HEK293 (cell line): ENCODE data around the gene STARD8.
A peak's percentile ranks its signal among the peaks of the same experiment; 100 is the strongest.

Source experiments
- CTCF ChIA-PET: fragments of 350-600 bp; formaldehyde crosslinking; extraction: SDS; loops from one replicate; lab custom pipeline; 2021; ENCODE audit warnings: antibody characterized with exemption; lab: Yijun Ruan, JAX
- POLR2A ChIA-PET: fragments of 300-600 bp; formaldehyde crosslinking; extraction: SDS; loops from one replicate; lab custom pipeline; 2020; ENCODE audit warnings: antibody characterized with exemption, inconsistent platforms; lab: Yijun Ruan, JAX
- H3K27ac ChIP-seq: fragments of 200-500 bp; sonication (Bioruptor generic); 2 replicates; pipeline ENCODE4 v1.5.1; 2014; ENCODE audit warnings: low read depth, low read length, control low read depth, inconsistent platforms; ENCODE audit errors: extremely low read depth
- H3K36me3 ChIP-seq, 2 experiments: fragments of 200-500 bp in 1 of 2; sonication (Bioruptor generic) in 1 of 2; 1 replicate in 1 of 2; 2 replicates in 1 of 2; pipeline ENCODE4 v1.5.1; 2014 to 2017; ENCODE audit warnings: inconsistent platforms in 2 of 2, low read length in 2 of 2; ENCODE audit not compliant: control insufficient read depth in 2 of 2, insufficient read depth in 1 of 2
- H3K4me1 ChIP-seq: fragments of 200-500 bp; sonication (Bioruptor generic); 2 replicates; pipeline ENCODE4 v1.5.1; 2014; ENCODE audit warnings: mild to moderate bottlenecking, low read length, inconsistent platforms; ENCODE audit not compliant: control insufficient read depth, insufficient read depth
- H3K4me3 ChIP-seq: 2 replicates; pipeline ENCODE4 v1.5.1; 2011; ENCODE audit warnings: low read depth, mild to moderate bottlenecking, control low read depth, low read length, moderate library complexity
- H3K9me3 ChIP-seq: fragments of 200-500 bp; sonication (Bioruptor generic); 2 replicates; pipeline ENCODE4 v1.5.1; 2014; ENCODE audit warnings: low read depth, low read length, inconsistent platforms; ENCODE audit not compliant: control insufficient read depth, insufficient read depth
- AEBP2 ChIP-seq: fragments of 450-650 bp; formaldehyde crosslinking; IDR thresholded peaks from 2 replicates; pipeline ENCODE4 v1.5.1; 2016; ENCODE audit warnings: missing biosample characterization, missing genetic modification characterization, borderline replicate concordance
- EGR2 ChIP-seq: fragments of 450-650 bp; formaldehyde crosslinking; IDR thresholded peaks from 2 replicates; pipeline ENCODE4 v1.5.1; 2016; ENCODE audit warnings: low read depth, missing biosample characterization, missing genetic modification characterization
- GLI2 ChIP-seq: fragments of 450-650 bp; formaldehyde crosslinking; IDR thresholded peaks from 2 replicates; pipeline ENCODE4; 2017; ENCODE audit warnings: missing biosample characterization, missing genetic modification characterization, low read depth, borderline replicate concordance
- MEIS1 ChIP-seq: sonication (generic); formaldehyde crosslinking; IDR thresholded peaks from 2 replicates; pipeline ENCODE4 v1.8.1; 2022; ENCODE audit warnings: missing genetic modification reagents, mild to moderate bottlenecking, borderline replicate concordance
- MZF1 ChIP-seq: fragments of 450-650 bp; formaldehyde crosslinking; IDR thresholded peaks from 2 replicates; pipeline ENCODE4 v1.5.1; 2017; ENCODE audit warnings: missing biosample characterization, missing genetic modification characterization, borderline replicate concordance
- SCRT1 ChIP-seq: fragments of 450-650 bp; formaldehyde crosslinking; IDR thresholded peaks from 2 replicates; pipeline ENCODE4 v1.5.1; 2016; ENCODE audit warnings: missing biosample characterization, missing genetic modification characterization, borderline replicate concordance
- SP3 ChIP-seq: fragments of 450-650 bp; formaldehyde crosslinking; IDR thresholded peaks from 2 replicates; pipeline ENCODE4 v1.5.1; 2016; ENCODE audit warnings: missing biosample characterization, missing genetic modification characterization
- ZBTB17 ChIP-seq: fragments of 450-650 bp; formaldehyde crosslinking; IDR thresholded peaks from 2 replicates; pipeline ENCODE4 v1.5.1; 2016; ENCODE audit warnings: missing biosample characterization, missing genetic modification characterization
- ZBTB8A ChIP-seq: fragments of 450-650 bp; formaldehyde crosslinking; IDR thresholded peaks from 2 replicates; pipeline ENCODE4 v1.5.1; 2016; ENCODE audit warnings: missing biosample characterization, missing genetic modification characterization
- ZEB2 ChIP-seq: fragments of 450-650 bp; formaldehyde crosslinking; IDR thresholded peaks from 2 replicates; pipeline ENCODE4 v1.5.1; 2016; ENCODE audit warnings: missing biosample characterization, missing genetic modification characterization
- ZFP3 ChIP-seq: fragments of 450-650 bp; formaldehyde crosslinking; IDR thresholded peaks from 2 replicates; pipeline ENCODE4 v1.5.1; 2016; ENCODE audit warnings: low read depth, missing biosample characterization, missing genetic modification characterization
- ZNF10 ChIP-seq: fragments of 450-650 bp; formaldehyde crosslinking; IDR thresholded peaks from 2 replicates; pipeline ENCODE4 v1.5.1; 2017; ENCODE audit warnings: missing biosample characterization, missing genetic modification characterization
- ZNF132 ChIP-seq: fragments of 450-650 bp; formaldehyde crosslinking; IDR thresholded peaks from 2 replicates; pipeline ENCODE4 v1.5.1; 2017; ENCODE audit warnings: missing biosample characterization, missing genetic modification characterization, borderline replicate concordance
- ZNF133 ChIP-seq: fragments of 450-650 bp; formaldehyde crosslinking; IDR thresholded peaks from 2 replicates; pipeline ENCODE4 v1.5.1; 2016; ENCODE audit warnings: missing biosample characterization, missing genetic modification characterization
- ZNF138 ChIP-seq: fragments of 450-650 bp; formaldehyde crosslinking; IDR thresholded peaks from 2 replicates; pipeline ENCODE4 v1.5.1; 2016; ENCODE audit warnings: missing biosample characterization, missing genetic modification characterization, borderline replicate concordance
- ZNF155 ChIP-seq: fragments of 450-650 bp; formaldehyde crosslinking; IDR thresholded peaks from 2 replicates; pipeline ENCODE4 v1.5.1; 2016; ENCODE audit warnings: missing biosample characterization, missing genetic modification characterization
- ZNF24 ChIP-seq: fragments of 450-650 bp; formaldehyde crosslinking; IDR thresholded peaks from 2 replicates; pipeline ENCODE4 v1.5.1; 2016; ENCODE audit warnings: missing biosample characterization, missing genetic modification characterization
- ZNF266 ChIP-seq: fragments of 450-650 bp; formaldehyde crosslinking; IDR thresholded peaks from 2 replicates; pipeline ENCODE4 v1.5.1; 2016; ENCODE audit warnings: missing biosample characterization, missing genetic modification characterization, low read depth
- ZNF311 ChIP-seq: fragments of 450-650 bp; formaldehyde crosslinking; IDR thresholded peaks from 2 replicates; pipeline ENCODE4 v1.5.1; 2017; ENCODE audit warnings: missing biosample characterization, missing genetic modification characterization, borderline replicate concordance
- ZNF362 ChIP-seq: fragments of 450-650 bp; formaldehyde crosslinking; IDR thresholded peaks from 2 replicates; pipeline ENCODE4 v1.5.1; 2016; ENCODE audit warnings: missing biosample characterization, missing genetic modification characterization
- ZNF571 ChIP-seq: fragments of 450-650 bp; formaldehyde crosslinking; IDR thresholded peaks from 2 replicates; pipeline ENCODE4 v1.5.0; 2017; ENCODE audit warnings: missing biosample characterization, missing genetic modification characterization
- ZNF629 ChIP-seq: fragments of 450-650 bp; formaldehyde crosslinking; IDR thresholded peaks from 2 replicates; pipeline ENCODE4 v1.5.1; 2017; ENCODE audit warnings: missing biosample characterization, missing genetic modification characterization
- ZNF654 ChIP-seq: fragments of 450-650 bp; formaldehyde crosslinking; IDR thresholded peaks from 2 replicates; pipeline ENCODE4 v1.5.1; 2016; ENCODE audit warnings: low read depth, missing biosample characterization, missing genetic modification characterization
- ZNF658 ChIP-seq: fragments of 450-650 bp; formaldehyde crosslinking; IDR thresholded peaks from 2 replicates; pipeline ENCODE4; 2016; ENCODE audit warnings: missing biosample characterization, missing genetic modification characterization
- ZNF660 ChIP-seq: fragments of 450-650 bp; IDR thresholded peaks from 2 replicates; pipeline ENCODE4 v1.5.1; 2018; ENCODE audit warnings: missing biosample characterization, mild to moderate bottlenecking, missing genetic modification characterization
- ZNF704 ChIP-seq: fragments of 450-650 bp; formaldehyde crosslinking; IDR thresholded peaks from 2 replicates; pipeline ENCODE4 v1.5.1; 2016; ENCODE audit warnings: missing biosample characterization, missing genetic modification characterization
- ZNF776 ChIP-seq: fragments of 450-650 bp; formaldehyde crosslinking; IDR thresholded peaks from 2 replicates; pipeline ENCODE4 v1.5.0; 2017; ENCODE audit warnings: missing biosample characterization, missing genetic modification characterization, borderline replicate concordance
- ZNF792 ChIP-seq: fragments of 450-650 bp; formaldehyde crosslinking; IDR thresholded peaks from 2 replicates; pipeline ENCODE4 v1.5.1; 2016; ENCODE audit warnings: missing biosample characterization, missing genetic modification characterization
- ZSCAN16 ChIP-seq: fragments of 450-650 bp; formaldehyde crosslinking; IDR thresholded peaks from 2 replicates; pipeline ENCODE4 v1.5.1; 2016; ENCODE audit warnings: missing biosample characterization, missing genetic modification characterization
- TF ChIP-seq, protein P1 (sequence below): fragments of 450-650 bp; formaldehyde crosslinking; conservative IDR thresholded peaks from 2 replicates; pipeline ENCODE4 v1.5.1; 2016; ENCODE audit warnings: low read depth, missing biosample characterization, missing genetic modification characterization
- TF ChIP-seq, protein P2 (sequence below): fragments of 450-650 bp; formaldehyde crosslinking; IDR thresholded peaks from 2 replicates; pipeline ENCODE4 v1.5.1; 2016; ENCODE audit warnings: missing biosample characterization, missing genetic modification characterization

STARD8 gene

GRCh38 chrX:68732906-68733493, 85.5 kb downstream of the STARD8 start (continued):
- TF ChIP-seq, protein P1, sequence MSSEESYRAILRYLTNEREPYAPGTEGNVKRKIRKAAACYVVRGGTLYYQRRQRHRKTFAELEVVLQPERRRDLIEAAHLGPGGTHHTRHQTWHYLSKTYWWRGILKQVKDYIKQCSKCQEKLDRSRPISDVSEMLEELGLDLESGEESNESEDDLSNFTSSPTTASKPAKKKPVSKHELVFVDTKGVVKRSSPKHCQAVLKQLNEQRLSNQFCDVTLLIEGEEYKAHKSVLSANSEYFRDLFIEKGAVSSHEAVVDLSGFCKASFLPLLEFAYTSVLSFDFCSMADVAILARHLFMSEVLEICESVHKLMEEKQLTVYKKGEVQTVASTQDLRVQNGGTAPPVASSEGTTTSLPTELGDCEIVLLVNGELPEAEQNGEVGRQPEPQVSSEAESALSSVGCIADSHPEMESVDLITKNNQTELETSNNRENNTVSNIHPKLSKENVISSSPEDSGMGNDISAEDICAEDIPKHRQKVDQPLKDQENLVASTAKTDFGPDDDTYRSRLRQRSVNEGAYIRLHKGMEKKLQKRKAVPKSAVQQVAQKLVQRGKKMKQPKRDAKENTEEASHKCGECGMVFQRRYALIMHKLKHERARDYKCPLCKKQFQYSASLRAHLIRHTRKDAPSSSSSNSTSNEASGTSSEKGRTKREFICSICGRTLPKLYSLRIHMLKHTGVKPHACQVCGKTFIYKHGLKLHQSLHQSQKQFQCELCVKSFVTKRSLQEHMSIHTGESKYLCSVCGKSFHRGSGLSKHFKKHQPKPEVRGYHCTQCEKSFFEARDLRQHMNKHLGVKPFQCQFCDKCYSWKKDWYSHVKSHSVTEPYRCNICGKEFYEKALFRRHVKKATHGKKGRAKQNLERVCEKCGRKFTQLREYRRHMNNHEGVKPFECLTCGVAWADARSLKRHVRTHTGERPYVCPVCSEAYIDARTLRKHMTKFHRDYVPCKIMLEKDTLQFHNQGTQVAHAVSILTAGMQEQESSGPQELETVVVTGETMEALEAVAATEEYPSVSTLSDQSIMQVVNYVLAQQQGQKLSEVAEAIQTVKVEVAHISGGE (tag by site-specific recombination), result no peak; the same call in 1 of the 2 replicates
- no peak for TF ChIP-seq MZF1 (tag by site-specific recombination)
- no peak for TF ChIP-seq ZFP3
- peak; percentile 77; the same call in 1 of the 2 replicates for TF ChIP-seq SCRT1 (tag by site-specific recombination)
- TF ChIP-seq, protein P2, sequence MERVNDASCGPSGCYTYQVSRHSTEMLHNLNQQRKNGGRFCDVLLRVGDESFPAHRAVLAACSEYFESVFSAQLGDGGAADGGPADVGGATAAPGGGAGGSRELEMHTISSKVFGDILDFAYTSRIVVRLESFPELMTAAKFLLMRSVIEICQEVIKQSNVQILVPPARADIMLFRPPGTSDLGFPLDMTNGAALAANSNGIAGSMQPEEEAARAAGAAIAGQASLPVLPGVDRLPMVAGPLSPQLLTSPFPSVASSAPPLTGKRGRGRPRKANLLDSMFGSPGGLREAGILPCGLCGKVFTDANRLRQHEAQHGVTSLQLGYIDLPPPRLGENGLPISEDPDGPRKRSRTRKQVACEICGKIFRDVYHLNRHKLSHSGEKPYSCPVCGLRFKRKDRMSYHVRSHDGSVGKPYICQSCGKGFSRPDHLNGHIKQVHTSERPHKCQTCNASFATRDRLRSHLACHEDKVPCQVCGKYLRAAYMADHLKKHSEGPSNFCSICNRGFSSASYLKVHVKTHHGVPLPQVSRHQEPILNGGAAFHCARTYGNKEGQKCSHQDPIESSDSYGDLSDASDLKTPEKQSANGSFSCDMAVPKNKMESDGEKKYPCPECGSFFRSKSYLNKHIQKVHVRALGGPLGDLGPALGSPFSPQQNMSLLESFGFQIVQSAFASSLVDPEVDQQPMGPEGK, result peak; percentile 48
- TF ChIP-seq ZNF776, result no peak
- no peak for TF ChIP-seq ZEB2
- no peak for TF ChIP-seq ZNF311
- no peak for TF ChIP-seq ZNF792 (tag by site-specific recombination)
- no peak for TF ChIP-seq ZNF24
- TF ChIP-seq ZNF138, result no peak
- 0 out of 2 replicates have a peak, but pooled peaks have one; percentile 44 for TF ChIP-seq EGR2 (tag by site-specific recombination)
- TF ChIP-seq ZNF10 (tag by site-specific recombination), result no peak
- TF ChIP-seq ZNF155 (tag by site-specific recombination), result no peak
- peak; percentile 85 for TF ChIP-seq ZNF654 (tag by site-specific recombination)
- TF ChIP-seq GLI2, result no peak
- no peak for TF ChIP-seq ZNF571 (tag by site-specific recombination)
- no peak for TF ChIP-seq ZNF658 (tag by site-specific recombination)
- TF ChIP-seq ZNF132 (tag by site-specific recombination), result no peak
- TF ChIP-seq ZNF362 (tag by site-specific recombination), result no peak
- no peak for TF ChIP-seq MEIS1 (CRISPR knock-in tag)

DNA sequence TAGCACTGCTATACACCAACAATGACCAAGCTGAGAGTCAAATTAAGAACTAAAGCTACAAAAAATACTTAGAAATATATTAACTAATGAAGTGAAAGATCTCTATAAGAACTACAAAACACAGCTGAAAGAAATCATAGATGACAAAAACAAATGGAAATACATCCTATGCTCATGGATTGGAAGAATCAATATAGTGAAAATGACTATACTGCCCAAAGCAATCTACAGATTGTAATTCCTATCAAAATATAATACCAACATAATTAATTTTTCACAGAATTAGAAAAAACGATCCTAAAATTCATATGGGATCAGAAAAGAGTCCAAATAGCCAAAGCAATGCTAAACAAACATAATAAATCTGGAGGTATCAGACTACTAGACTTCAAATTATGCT, 87.8 kb downstream of the STARD8 start:
- ChIA-PET POLR2A (no interaction called here), CTCF (interaction anchor here (0.6 to 3.2 kb wide), 7 partner anchors 39 to 652 kb away, joined by 3 to 62 read pairs (median 3); no protein-coding TSS in a partner anchor)
- H3K9me3 ChIP-seq, result no peaks in the 10 kb centered on the region
- no peaks in the 10 kb centered on the region for H3K36me3 ChIP-seq
- no peak overlapping the region for H3K27ac ChIP-seq
- H3K4me1 ChIP-seq, result no peaks in the 10 kb centered on the region
- H3K4me3 ChIP-seq, result no peak overlapping the region
- no peak for TF ChIP-seq ZBTB8A (tag by site-specific recombination)
- TF ChIP-seq AEBP2 (tag by site-specific recombination), result no peak
- TF ChIP-seq ZNF155 (tag by site-specific recombination), result no peak
- TF ChIP-seq SP3 (tag by site-specific recombination), result no peak
- no peak for TF ChIP-seq ZBTB17 (tag by site-specific recombination)
- TF ChIP-seq ZNF704 (tag by site-specific recombination), result no peak
- no peak for TF ChIP-seq ZNF133 (tag by site-specific recombination)
- TF ChIP-seq ZNF266, result no peak
- no peak for TF ChIP-seq ZSCAN16 (tag by site-specific recombination)
- TF ChIP-seq ZNF660, result no peak
- no peak for TF ChIP-seq ZNF629 (tag by site-specific recombination)
